ENCODE results near the gene CNDP2.

The CNDP2 gene

DNA sequence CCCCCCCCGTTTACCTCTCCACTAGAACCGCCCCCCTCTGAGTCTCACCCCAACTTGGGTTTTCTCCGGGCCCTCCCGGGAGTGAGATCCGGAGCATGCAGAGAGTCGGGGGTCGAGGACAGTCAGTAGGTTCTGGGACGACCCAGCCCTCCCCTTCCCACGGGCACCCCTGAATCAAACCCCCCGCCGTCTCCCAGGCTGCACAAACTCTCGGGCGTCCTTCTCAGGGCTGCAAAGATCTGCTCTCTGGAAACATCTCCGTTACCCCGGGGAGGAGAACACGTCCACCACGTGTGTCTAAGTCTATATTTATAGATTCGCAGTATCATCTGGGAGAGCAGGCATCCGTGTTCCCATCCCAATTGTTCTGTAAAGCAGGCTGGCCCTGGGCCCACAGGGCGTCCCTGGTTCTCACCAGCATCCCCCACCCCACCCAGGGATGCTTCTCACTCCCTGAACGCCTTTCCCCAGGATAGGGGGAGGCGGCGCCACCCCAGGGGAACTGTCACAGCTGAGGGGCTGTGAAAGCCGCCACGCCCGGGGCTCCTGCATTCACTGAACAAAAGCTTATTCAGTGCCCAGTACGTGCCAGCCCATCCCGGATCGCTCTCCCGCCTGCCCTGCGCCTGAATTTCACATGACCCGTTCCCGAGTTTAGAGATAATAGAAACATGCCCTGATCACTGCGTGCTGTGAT is 38.3 kb upstream of the CNDP2 start:
- peaks cover 1% of the 10 kb centered on the region for H3K4me1 Mint-ChIP-seq (ENCODE audit: low read depth)
- no peak overlapping the region for H3K4me3 Mint-ChIP-seq
- no peaks in the 10 kb centered on the region for H3K36me3 Mint-ChIP-seq (ENCODE audit: low read depth)
- H3K27ac Mint-ChIP-seq: no peak overlapping the region
- no peak for DNase-seq (ENCODE audit: low spot score)
- peaks cover 63% of the 10 kb centered on the region for H3K27me3 Mint-ChIP-seq (ENCODE audit: low read depth)
- H3K9me3 Mint-ChIP-seq: no peaks in the 10 kb centered on the region

DNA sequence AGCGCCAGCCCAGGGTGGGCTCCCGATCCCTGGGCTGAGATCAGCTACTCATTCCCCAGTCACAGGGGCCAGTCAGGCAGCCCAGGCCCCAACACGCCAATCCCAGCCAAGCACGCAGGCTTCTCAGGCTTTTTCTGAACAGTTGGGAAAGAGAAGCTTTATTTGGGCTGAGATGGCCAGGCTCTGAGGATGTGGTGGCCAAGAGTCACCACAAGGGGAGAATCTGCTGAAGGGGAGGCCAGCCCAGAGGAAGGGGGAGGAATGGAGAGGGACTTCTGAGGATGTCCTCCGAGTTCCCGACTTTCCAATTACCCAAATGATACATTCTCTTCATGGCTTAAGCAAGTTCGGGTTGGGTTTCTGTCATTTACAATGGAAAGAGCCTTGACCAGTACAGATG is 36.3 kb upstream of the CNDP2 start:
- Mint-ChIP-seq H3K4me3 (no peak overlapping the region), H3K36me3 (ENCODE audit: low read depth) (no peaks in the 10 kb centered on the region), H3K9me3 (no peaks in the 10 kb centered on the region), H3K27ac (no peak overlapping the region), H3K4me1 (ENCODE audit: low read depth) (peaks cover 6% of the 10 kb centered on the region), H3K27me3 (ENCODE audit: low read depth) (peaks cover 48% of the 10 kb centered on the region)
- no peak for DNase-seq (ENCODE audit: low spot score)

DNA sequence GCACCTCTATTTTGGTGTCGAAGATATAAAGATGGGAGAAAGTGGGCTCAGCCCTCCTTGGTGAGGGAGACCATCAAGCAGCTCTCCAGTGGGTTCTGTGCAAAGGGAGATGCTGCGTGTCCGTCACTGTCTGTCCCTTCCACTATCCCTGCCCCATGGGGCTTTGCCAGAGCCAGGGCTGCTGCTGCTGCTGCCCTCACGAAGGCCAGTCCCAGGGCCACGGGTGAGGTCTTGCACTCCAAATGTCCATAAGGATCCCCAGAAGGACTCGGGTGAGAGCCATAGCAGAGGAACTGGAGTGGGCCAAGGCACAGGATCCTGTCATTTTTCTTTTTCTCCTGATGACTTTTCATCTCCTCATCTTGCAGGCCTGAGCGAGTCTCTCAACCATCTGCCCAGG is 35.3 kb upstream of the CNDP2 start:
- H3K9me3 Mint-ChIP-seq: no peaks in the 10 kb centered on the region
- H3K4me3 Mint-ChIP-seq: no peak overlapping the region
- DNase-seq (ENCODE audit: low spot score): no peak
- H3K36me3 Mint-ChIP-seq (ENCODE audit: low read depth): no peaks in the 10 kb centered on the region
- peaks cover 42% of the 10 kb centered on the region for H3K27me3 Mint-ChIP-seq (ENCODE audit: low read depth)
- peaks cover 7% of the 10 kb centered on the region for H3K4me1 Mint-ChIP-seq (ENCODE audit: low read depth)
- no peak overlapping the region for H3K27ac Mint-ChIP-seq

DNA sequence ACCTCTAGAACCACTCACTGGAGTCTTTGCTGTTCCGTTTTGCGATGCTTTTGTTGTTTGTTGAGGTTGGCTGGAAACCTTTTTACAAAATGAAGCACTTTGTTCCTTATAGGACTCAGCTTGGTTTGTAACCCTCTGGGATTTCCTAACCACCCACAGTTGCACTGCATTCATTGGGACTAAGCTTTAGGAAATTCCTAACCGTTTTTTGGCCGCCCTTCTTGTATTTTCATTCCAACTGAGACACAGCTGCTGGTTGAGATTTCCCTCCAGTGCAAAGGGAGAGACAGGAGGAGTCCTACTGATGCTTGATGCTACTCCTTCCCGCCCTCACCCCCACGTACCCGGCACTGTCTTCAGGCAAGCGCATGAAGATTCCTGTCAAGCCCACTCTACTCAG is 32.9 kb upstream of the CNDP2 start:
- Mint-ChIP-seq H3K27me3 (ENCODE audit: low read depth) (peaks cover 35% of the 10 kb centered on the region), H3K36me3 (ENCODE audit: low read depth) (no peaks in the 10 kb centered on the region), H3K9me3 (no peaks in the 10 kb centered on the region), H3K4me3 (no peak overlapping the region), H3K27ac (no peak overlapping the region), H3K4me1 (ENCODE audit: low read depth) (peaks cover 6% of the 10 kb centered on the region)
- DNase-seq (ENCODE audit: low spot score): no peak

DNA sequence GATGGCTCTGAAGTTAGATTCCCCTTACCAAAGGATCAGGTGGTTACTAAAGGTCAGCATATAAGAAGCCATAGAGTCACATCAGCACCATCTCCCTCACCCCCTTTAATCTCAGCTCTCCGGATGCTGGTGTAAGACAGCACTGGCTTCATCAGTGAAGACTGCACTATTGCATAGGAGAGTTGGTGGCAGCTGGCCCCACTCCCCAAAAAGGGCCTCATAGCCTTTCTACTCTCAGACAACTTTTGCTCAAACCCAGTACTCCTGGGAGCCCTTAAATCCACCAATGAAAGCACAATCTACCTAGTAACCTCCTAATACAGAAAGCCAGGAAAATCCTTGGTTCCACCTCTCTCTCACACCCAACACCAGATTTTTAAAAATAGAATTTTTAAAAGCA is 32.2 kb upstream of the CNDP2 start:
- no peak for DNase-seq (ENCODE audit: low spot score)
- Mint-ChIP-seq H3K4me3 (no peak overlapping the region), H3K27ac (no peak overlapping the region), H3K9me3 (no peaks in the 10 kb centered on the region), H3K27me3 (ENCODE audit: low read depth) (peaks cover 35% of the 10 kb centered on the region), H3K36me3 (ENCODE audit: low read depth) (no peaks in the 10 kb centered on the region), H3K4me1 (ENCODE audit: low read depth) (peaks cover 6% of the 10 kb centered on the region)

GRCh38 chr18:74465775-74466174 is 30.4 kb upstream of the CNDP2 start:
- peaks cover 6% of the 10 kb centered on the region for H3K4me1 Mint-ChIP-seq (ENCODE audit: low read depth)
- H3K4me3 Mint-ChIP-seq: no peak overlapping the region
- DNase-seq (ENCODE audit: low spot score): no peak
- no peaks in the 10 kb centered on the region for H3K36me3 Mint-ChIP-seq (ENCODE audit: low read depth)
- peaks cover 30% of the 10 kb centered on the region for H3K27me3 Mint-ChIP-seq (ENCODE audit: low read depth)
- H3K9me3 Mint-ChIP-seq: no peaks in the 10 kb centered on the region
- no peak overlapping the region for H3K27ac Mint-ChIP-seq

- DNase-seq (ENCODE audit: low spot score): no peak
- Mint-ChIP-seq H3K27ac (no peak overlapping the region), H3K36me3 (ENCODE audit: low read depth) (no peaks in the 10 kb centered on the region)
These were observed 27.6 kb upstream of the CNDP2 start for GRCh38 chr18:74468547-74469061.

DNA sequence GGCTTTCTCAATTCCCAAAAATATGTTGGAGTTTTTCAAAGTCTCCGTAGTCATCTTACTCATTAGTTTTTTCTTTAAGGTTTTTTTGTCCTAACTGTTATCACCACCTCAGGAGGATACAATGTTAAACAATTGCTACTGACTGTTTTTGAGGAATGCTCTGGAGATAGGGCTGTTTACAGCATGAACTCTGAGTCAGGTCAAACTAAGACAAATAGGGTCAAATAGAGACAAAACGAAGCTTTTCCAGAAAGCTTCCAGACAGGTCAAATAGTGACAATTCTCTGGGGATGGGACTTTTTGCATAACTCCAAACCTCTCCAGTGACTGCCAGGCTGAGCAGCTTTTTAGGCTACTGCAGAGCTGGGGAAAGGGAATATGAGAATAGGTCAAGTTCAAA is 23.9 kb upstream of the CNDP2 start:
- peaks cover 21% of the 10 kb centered on the region for H3K27me3 Mint-ChIP-seq (ENCODE audit: low read depth)
- H3K9me3 Mint-ChIP-seq: no peaks in the 10 kb centered on the region
- no peaks in the 10 kb centered on the region for H3K36me3 Mint-ChIP-seq (ENCODE audit: low read depth)
- no peak for DNase-seq (ENCODE audit: low spot score)
- no peaks in the 10 kb centered on the region for H3K4me1 Mint-ChIP-seq (ENCODE audit: low read depth)
- H3K4me3 Mint-ChIP-seq: no peak overlapping the region
- H3K27ac Mint-ChIP-seq: no peak overlapping the region

More at GRCh38 chr18:74468547-74469061, 27.6 kb upstream of the CNDP2 start:
- Mint-ChIP-seq H3K4me1 (ENCODE audit: low read depth) (peaks cover 6% of the 10 kb centered on the region), H3K27me3 (ENCODE audit: low read depth) (peaks cover 29% of the 10 kb centered on the region), H3K4me3 (no peak overlapping the region), H3K9me3 (no peaks in the 10 kb centered on the region)

- Mint-ChIP-seq H3K27me3 (ENCODE audit: low read depth) (peaks cover 13% of the 10 kb centered on the region), H3K27ac (no peak overlapping the region), H3K9me3 (no peaks in the 10 kb centered on the region)
These were observed 22.1 kb upstream of the CNDP2 start for GRCh38 chr18:74473976-74474640.

DNA sequence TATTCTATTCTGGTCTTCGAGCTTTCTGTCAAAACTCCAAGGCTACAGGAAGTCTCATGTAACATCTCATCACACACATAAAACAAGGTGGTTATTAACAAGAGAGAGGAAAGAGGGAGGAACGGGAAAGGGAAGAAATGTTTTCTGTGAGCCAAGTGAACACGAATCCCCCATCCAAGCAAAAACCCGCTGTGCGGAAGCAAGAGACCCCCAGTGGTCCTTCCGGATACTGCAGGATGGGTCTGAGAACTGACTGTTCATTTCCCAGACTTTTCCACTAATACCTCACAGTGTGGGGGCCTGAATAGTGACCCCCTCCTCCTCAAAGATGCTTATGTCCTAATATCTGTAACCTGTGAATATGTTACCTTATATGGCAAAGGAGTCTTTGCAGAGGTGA is 20.0 kb upstream of the CNDP2 start:
- Mint-ChIP-seq H3K4me1 (ENCODE audit: low read depth) (no peaks in the 10 kb centered on the region), H3K4me3 (no peak overlapping the region), H3K9me3 (no peaks in the 10 kb centered on the region), H3K27me3 (ENCODE audit: low read depth) (peaks cover 2% of the 10 kb centered on the region), H3K27ac (no peak overlapping the region), H3K36me3 (ENCODE audit: low read depth) (no peaks in the 10 kb centered on the region)
- no peak for DNase-seq (ENCODE audit: low spot score)

More at GRCh38 chr18:74473976-74474640, 22.1 kb upstream of the CNDP2 start:
- DNase-seq (ENCODE audit: low spot score): no peak
- Mint-ChIP-seq H3K36me3 (ENCODE audit: low read depth) (no peaks in the 10 kb centered on the region), H3K4me1 (ENCODE audit: low read depth) (no peaks in the 10 kb centered on the region), H3K4me3 (no peak overlapping the region)

- Mint-ChIP-seq H3K27ac (no peak overlapping the region), H3K4me3 (no peak overlapping the region)
- no peak for DNase-seq (ENCODE audit: low spot score)
These were observed 18.4 kb upstream of the CNDP2 start for GRCh38 chr18:74477771-74478170.

DNA sequence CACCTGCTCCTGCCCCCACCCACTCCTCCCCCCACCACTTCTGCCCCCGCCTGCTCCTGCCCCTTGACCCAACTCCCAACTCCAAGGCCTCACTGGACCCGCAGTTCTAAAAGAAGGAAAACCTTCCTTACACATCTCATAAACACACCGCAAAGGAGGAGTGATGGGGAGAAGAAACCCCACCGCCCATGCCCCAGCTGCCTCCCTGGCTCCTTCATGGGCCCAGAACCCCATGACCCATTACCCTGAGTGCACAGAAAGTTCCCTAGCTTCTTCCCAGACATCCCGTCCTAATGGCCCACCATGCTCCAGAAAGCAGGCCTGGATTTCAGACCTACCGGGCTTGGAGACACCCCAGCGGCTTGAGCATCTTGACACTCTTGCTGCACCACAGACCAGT is 17.8 kb upstream of the CNDP2 start:
- H3K4me1 Mint-ChIP-seq (ENCODE audit: low read depth): no peaks in the 10 kb centered on the region
- H3K27me3 Mint-ChIP-seq (ENCODE audit: low read depth): peaks cover 7% of the 10 kb centered on the region
- H3K4me3 Mint-ChIP-seq: no peak overlapping the region
- no peak for DNase-seq (ENCODE audit: low spot score)
- no peak overlapping the region for H3K27ac Mint-ChIP-seq
- no peaks in the 10 kb centered on the region for H3K9me3 Mint-ChIP-seq
- no peaks in the 10 kb centered on the region for H3K36me3 Mint-ChIP-seq (ENCODE audit: low read depth)

More at GRCh38 chr18:74477771-74478170, 18.4 kb upstream of the CNDP2 start:
- no peaks in the 10 kb centered on the region for H3K4me1 Mint-ChIP-seq (ENCODE audit: low read depth)
- H3K36me3 Mint-ChIP-seq (ENCODE audit: low read depth): no peaks in the 10 kb centered on the region
- H3K27me3 Mint-ChIP-seq (ENCODE audit: low read depth): peaks cover 5% of the 10 kb centered on the region
- no peaks in the 10 kb centered on the region for H3K9me3 Mint-ChIP-seq

- Mint-ChIP-seq H3K9me3 (no peaks in the 10 kb centered on the region), H3K4me1 (ENCODE audit: low read depth) (no peaks in the 10 kb centered on the region), H3K4me3 (no peak overlapping the region), H3K27ac (no peak overlapping the region), H3K27me3 (ENCODE audit: low read depth) (peaks cover 7% of the 10 kb centered on the region), H3K36me3 (ENCODE audit: low read depth) (no peaks in the 10 kb centered on the region)
- no peak for DNase-seq (ENCODE audit: low spot score)
These were observed 17.3 kb upstream of the CNDP2 start for GRCh38 chr18:74478880-74479279.

DNA sequence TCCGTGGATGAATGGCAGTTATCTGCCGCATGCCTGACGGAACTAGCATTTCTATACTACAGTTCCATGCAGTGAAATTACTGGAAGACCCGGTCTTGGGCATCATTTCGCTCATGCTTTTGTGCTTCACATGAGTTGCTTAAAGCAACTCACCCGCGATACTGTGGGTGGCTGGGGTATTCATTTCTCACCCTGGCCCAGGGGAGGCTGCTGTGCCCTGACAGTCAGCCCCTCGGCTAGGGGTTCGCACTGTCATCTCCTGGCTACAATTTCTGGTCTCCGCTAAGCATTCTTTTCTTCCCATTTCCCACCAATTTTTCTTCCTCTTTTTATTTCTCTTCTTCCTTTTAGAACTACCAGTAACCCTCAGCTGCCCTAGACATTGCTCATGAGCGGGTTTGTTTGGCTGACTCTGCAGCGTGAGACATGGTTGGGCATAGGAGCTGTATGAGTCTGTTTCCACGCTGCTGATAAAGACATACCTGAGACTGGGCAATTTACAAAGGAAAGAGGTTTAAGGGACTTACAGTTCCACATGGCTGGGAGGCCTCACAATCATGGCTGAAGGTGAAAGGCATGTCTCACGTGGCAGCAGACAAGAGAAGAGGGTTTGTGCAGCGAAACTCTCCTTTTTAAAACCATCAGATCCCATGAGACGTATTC is 16.5 kb upstream of the CNDP2 start:
- DNase-seq (ENCODE audit: low spot score): no peak
- H3K27me3 Mint-ChIP-seq (ENCODE audit: low read depth): peaks cover 8% of the 10 kb centered on the region
- no peaks in the 10 kb centered on the region for H3K36me3 Mint-ChIP-seq (ENCODE audit: low read depth)
- H3K4me1 Mint-ChIP-seq (ENCODE audit: low read depth): peaks cover 3% of the 10 kb centered on the region
- H3K9me3 Mint-ChIP-seq: no peaks in the 10 kb centered on the region
- H3K27ac Mint-ChIP-seq: no peak overlapping the region
- H3K4me3 Mint-ChIP-seq: no peak overlapping the region

Data from T-helper 2 cell treated with Interferon-gamma antibody and Interleukin-4, amounts not matched to agents 5 μg/mL and 100 μg/mL, for 36 hours (primary cell).